ENCODE results near the gene KRT9. TPM values are rescaled to one million over a fixed set of nuclear protein-coding genes. Genes with fewer than 3 reads are reported as not detected.
"Not testable (repeated sequence)": the region's sequence is repeated elsewhere in the genome, so short reads cannot be mapped to it uniquely, and the experiment has no call there.

Gene KRT9, protein sequence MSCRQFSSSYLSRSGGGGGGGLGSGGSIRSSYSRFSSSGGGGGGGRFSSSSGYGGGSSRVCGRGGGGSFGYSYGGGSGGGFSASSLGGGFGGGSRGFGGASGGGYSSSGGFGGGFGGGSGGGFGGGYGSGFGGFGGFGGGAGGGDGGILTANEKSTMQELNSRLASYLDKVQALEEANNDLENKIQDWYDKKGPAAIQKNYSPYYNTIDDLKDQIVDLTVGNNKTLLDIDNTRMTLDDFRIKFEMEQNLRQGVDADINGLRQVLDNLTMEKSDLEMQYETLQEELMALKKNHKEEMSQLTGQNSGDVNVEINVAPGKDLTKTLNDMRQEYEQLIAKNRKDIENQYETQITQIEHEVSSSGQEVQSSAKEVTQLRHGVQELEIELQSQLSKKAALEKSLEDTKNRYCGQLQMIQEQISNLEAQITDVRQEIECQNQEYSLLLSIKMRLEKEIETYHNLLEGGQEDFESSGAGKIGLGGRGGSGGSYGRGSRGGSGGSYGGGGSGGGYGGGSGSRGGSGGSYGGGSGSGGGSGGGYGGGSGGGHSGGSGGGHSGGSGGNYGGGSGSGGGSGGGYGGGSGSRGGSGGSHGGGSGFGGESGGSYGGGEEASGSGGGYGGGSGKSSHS
- total RNA-seq: not detected
- total RNA-seq (2013): not detected

DNA sequence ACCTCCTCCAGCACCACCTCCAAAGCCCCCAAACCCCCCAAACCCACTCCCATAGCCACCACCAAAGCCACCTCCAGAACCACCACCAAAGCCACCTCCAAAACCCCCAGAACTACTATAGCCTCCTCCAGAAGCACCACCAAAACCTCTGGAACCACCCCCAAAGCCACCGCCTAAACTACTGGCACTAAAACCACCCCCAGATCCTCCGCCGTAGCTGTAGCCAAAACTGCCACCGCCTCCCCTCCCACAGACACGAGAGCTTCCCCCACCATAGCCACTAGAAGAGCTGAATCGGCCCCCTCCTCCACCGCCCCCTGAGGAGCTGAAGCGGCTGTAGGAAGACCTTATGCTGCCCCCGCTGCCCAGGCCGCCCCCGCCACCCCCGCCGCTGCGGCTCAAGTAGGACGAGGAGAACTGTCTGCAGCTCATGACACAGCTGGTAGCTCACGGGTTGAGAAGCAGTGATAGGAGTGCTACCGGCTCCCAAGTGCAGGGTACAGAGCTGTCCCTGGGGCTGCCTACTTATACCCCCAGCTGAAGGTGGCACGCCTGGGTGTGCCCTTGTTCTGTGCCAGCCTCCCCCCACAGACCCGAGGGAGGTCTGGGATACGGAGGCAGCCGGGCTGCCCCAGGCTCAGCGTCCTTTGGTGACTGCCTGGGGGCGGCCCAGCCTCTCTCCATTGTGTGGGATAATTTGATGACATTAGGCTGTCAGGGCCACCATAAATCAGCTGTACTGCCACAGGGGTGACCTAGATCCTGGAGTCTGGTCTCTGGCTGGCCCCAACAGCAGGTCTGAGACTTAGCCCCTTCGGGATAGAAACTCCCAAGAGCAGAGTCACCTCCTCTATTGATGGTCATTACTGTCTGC, at the start of gene KRT9:
Gene KRT9, minus strand, starts transcription at position 499 of the 874 bp plus-strand sequence. Its CDS starts 67 bp downstream, at position 432.
- H3K27ac ChIP-seq (ENCODE audit: low read length): no peak within 1 kb of the TSS
- WGBS (ENCODE audit: insufficient coverage): 63% methylated on average over 24 of the region's 24 CpGs
- Mint-ChIP-seq H3K4me3 (no peak within 1 kb of the TSS), H3K27me3 (ENCODE audit: low read depth in 2 of 2) (peaks cover 16 to 25% of the 10 kb centered on the region in 2 donors), H3K4me1 (peaks cover 10 to 20% of the 10 kb centered on the region in 2 donors), H3K36me3 (no peaks in the 10 kb centered on the region), H3K27ac (no peak within 1 kb of the TSS), H3K9me3 (peaks cover 0 to 6% of the 10 kb centered on the region in 2 donors)
- peaks cover 14% of the 10 kb centered on the region for H3K9me3 ChIP-seq (ENCODE audit: control insufficient read depth, insufficient read depth, low read length)
- intact Hi-C loops (cut with micrococcal nuclease): no loop called here
- TF ChIP-seq, protein P1, sequence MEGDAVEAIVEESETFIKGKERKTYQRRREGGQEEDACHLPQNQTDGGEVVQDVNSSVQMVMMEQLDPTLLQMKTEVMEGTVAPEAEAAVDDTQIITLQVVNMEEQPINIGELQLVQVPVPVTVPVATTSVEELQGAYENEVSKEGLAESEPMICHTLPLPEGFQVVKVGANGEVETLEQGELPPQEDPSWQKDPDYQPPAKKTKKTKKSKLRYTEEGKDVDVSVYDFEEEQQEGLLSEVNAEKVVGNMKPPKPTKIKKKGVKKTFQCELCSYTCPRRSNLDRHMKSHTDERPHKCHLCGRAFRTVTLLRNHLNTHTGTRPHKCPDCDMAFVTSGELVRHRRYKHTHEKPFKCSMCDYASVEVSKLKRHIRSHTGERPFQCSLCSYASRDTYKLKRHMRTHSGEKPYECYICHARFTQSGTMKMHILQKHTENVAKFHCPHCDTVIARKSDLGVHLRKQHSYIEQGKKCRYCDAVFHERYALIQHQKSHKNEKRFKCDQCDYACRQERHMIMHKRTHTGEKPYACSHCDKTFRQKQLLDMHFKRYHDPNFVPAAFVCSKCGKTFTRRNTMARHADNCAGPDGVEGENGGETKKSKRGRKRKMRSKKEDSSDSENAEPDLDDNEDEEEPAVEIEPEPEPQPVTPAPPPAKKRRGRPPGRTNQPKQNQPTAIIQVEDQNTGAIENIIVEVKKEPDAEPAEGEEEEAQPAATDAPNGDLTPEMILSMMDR (IDR thresholded peaks at IDR 0.05): no peak
- ATAC-seq (no peak), DNase-seq (no peak)
- H3K36me3 ChIP-seq (ENCODE audit: control insufficient read depth, insufficient read depth, low read length): no peaks in the 10 kb centered on the region
- no peak within 1 kb of the TSS for H3K4me3 ChIP-seq (ENCODE audit: low read length)
- no peaks in the 10 kb centered on the region for H3K27me3 ChIP-seq (ENCODE audit: control insufficient read depth, insufficient read depth, low read length)
- peaks cover 8% of the 10 kb centered on the region for H3K4me1 ChIP-seq (ENCODE audit: control insufficient read depth, insufficient read depth, low read length)

DNA sequence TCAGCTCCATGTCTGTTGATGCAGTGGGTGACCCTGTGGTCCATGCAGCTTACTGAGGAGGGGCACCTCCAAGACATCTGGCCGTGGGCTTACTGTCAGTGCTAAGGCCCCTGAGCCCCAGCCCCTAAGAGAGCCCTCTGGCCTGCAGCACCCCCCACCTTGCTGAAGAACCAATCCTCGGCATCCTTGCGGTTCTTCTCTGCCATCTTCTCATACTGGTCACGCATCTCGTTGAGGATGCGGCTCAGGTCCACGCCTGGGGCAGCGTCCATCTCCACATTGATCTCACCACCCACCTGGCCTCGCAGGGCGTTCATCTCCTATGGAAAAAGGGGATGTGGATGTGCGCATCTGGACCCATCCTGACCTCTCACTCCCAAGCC, 49.6 kb upstream of the KRT9 start:
- H3K9me3 ChIP-seq (ENCODE audit: control insufficient read depth, insufficient read depth, low read length); H3K36me3 Mint-ChIP-seq; H3K27me3 Mint-ChIP-seq (ENCODE audit: low read depth in 2 of 2); H3K4me1 Mint-ChIP-seq; ATAC-seq; H3K27me3 ChIP-seq (ENCODE audit: control insufficient read depth, insufficient read depth, low read length); intact Hi-C loops (cut with micrococcal nuclease); H3K27ac Mint-ChIP-seq; H3K36me3 ChIP-seq (ENCODE audit: control insufficient read depth, insufficient read depth, low read length); DNase-seq; H3K4me3 Mint-ChIP-seq; H3K4me3 ChIP-seq (ENCODE audit: low read length); H3K27ac ChIP-seq (ENCODE audit: low read length); H3K4me1 ChIP-seq (ENCODE audit: control insufficient read depth, insufficient read depth, low read length); H3K9me3 Mint-ChIP-seq: not testable (repeated sequence)
- WGBS (ENCODE audit: insufficient coverage): 85% methylated on average over 8 of the region's 11 CpGs

DNA sequence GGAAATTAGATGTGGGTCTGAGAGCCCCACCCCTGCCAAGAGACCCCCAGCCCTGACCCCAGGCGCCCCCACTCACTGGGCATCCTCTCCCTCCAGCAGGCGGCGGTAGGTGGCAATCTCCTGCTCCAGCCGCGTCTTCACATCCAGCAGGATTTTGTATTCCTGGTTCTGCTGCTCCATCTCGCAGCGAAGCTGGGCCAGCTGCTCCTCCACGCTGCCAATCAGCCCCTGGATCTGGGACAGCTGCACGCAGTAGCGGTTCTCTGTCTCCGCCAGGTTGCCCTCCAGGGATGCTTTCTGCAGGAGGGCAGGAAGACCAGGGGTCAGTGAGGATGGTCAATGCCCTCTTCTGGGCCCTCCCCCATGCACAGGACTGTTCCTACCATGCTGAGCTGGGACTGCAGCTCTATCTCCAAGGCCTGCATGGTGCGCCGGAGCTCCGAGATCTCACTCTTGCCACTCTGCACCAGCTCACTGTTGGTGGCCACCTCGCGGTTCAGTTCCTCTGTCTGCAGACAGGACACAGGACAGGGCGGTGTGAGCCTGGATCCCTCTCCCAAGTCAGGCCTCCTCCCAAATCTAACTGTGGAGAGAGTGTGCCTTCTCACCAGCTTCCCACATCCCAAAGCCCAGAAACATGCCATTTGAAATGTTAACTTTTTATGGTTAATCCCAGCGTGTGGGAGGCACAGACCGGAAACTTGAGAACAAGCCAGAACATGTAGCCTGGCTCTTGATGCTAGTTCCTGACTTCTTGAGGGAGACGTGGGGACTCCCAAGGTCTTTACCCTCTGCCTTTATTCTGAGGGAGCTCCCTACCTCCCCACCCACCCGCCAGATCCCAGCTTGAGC, 49.0 kb upstream of the KRT9 start:
- DNase-seq (no peak), ATAC-seq (no peak)
- Mint-ChIP-seq H3K9me3 (no peaks in the 10 kb centered on the region), H3K4me1 (no peaks in the 10 kb centered on the region), H3K27ac (no peak overlapping the region), H3K36me3 (no peaks in the 10 kb centered on the region), H3K27me3 (ENCODE audit: low read depth in 2 of 2) (no peaks in the 10 kb centered on the region), H3K4me3 (no peak overlapping the region)
- no peak overlapping the region for H3K27ac ChIP-seq (ENCODE audit: low read length)
- no peaks in the 10 kb centered on the region for H3K36me3 ChIP-seq (ENCODE audit: control insufficient read depth, insufficient read depth, low read length)
- H3K4me3 ChIP-seq (ENCODE audit: low read length): no peak overlapping the region
- 89% methylated on average over 21 of the region's 21 CpGs for WGBS (ENCODE audit: insufficient coverage)
- H3K9me3 ChIP-seq (ENCODE audit: control insufficient read depth, insufficient read depth, low read length): no peaks in the 10 kb centered on the region
- no peaks in the 10 kb centered on the region for H3K27me3 ChIP-seq (ENCODE audit: control insufficient read depth, insufficient read depth, low read length)
- no peaks in the 10 kb centered on the region for H3K4me1 ChIP-seq (ENCODE audit: control insufficient read depth, insufficient read depth, low read length)
- TF ChIP-seq, protein P1 (IDR thresholded peaks at IDR 0.05): no peak
- intact Hi-C loops (cut with micrococcal nuclease): no loop called here

DNA sequence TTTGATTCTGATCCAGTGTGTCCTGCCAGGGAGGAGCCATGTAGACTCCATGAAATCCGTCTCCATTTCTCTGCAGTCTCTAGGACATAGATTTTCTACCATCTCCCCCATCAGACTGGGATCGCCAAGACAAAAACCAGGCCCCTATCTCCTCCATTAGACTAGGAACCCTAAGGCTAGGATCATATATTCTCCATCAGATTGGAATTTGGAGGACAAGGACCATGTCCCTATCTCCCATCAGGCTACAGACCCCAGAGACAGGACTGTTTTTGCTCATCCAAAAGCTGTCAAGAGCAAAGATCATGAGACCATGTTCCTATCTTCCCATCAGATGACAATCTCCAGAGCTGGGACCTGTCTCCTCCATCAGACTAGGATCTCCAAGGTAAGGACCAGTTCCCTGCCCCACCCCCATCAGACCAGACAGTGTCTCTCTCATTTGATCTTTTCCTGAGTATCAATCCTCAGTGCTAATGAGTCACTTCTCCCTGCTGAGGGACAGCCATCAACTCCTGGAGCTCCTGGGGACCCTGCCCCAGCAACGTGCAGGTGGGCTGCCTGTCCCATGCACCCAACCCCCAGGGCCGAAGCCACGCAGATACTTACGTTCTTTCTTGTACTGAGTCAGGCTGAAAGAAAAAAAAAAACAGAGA, 48.2 kb upstream of the KRT9 start:
- not testable (repeated sequence) for H3K27me3 Mint-ChIP-seq (ENCODE audit: low read depth in 2 of 2); ATAC-seq; H3K9me3 Mint-ChIP-seq

More for the DNA sequence above, 48.2 kb upstream of the KRT9 start:
- DNase-seq; H3K36me3 ChIP-seq (ENCODE audit: control insufficient read depth, insufficient read depth, low read length); H3K27ac ChIP-seq (ENCODE audit: low read length); H3K4me3 ChIP-seq (ENCODE audit: low read length); H3K27me3 ChIP-seq (ENCODE audit: control insufficient read depth, insufficient read depth, low read length); H3K36me3 Mint-ChIP-seq; H3K4me1 Mint-ChIP-seq; intact Hi-C loops (cut with micrococcal nuclease); H3K4me1 ChIP-seq (ENCODE audit: control insufficient read depth, insufficient read depth, low read length); H3K27ac Mint-ChIP-seq; H3K9me3 ChIP-seq (ENCODE audit: control insufficient read depth, insufficient read depth, low read length); H3K4me3 Mint-ChIP-seq: not testable (repeated sequence)
- 84% methylated on average over 6 of the region's 6 CpGs for WGBS (ENCODE audit: insufficient coverage)

Measured in natural killer cell (primary cell).